Muscle layer of colon (tissue), 2 donors: Measurements from ENCODE around the gene IFTAP.

Experiments
- H3K27ac ChIP-seq: one replicate; pipeline ENCODE4 v1.7.0; 2013; ENCODE audit warnings: low read depth, mild to moderate bottlenecking, low read length, moderate library complexity
- H3K27me3 ChIP-seq, 2 donors: one replicate each; pipeline ENCODE4 v1.7.0; 2013; ENCODE audit warnings: low read length in 2 of 2, mild to moderate bottlenecking in 2 of 2; ENCODE audit not compliant: insufficient read depth in 2 of 2, control insufficient read depth in 1 of 2
- H3K36me3 ChIP-seq: one replicate; pipeline ENCODE4 v1.7.0; 2013; ENCODE audit warnings: mild to moderate bottlenecking, low read length; ENCODE audit not compliant: insufficient read depth
- H3K4me1 ChIP-seq: one replicate; pipeline ENCODE4 v1.7.0; 2013; ENCODE audit warnings: mild to moderate bottlenecking, low read length; ENCODE audit not compliant: insufficient read depth
- H3K4me3 ChIP-seq, 2 donors: one replicate each; pipeline ENCODE4 v1.7.0; 2013; ENCODE audit warnings: low read length in 2 of 2, low read depth in 1 of 2, mild to moderate bottlenecking in 1 of 2, moderate library complexity in 1 of 2
- H3K9ac ChIP-seq: one replicate; pipeline ENCODE4 v1.7.0; 2013; ENCODE audit warnings: low read length
- H3K9me3 ChIP-seq: one replicate; pipeline ENCODE4 v1.7.0; 2013; ENCODE audit warnings: mild to moderate bottlenecking, low read length
- donor health status: abdominal sarcoma.
- donor health status: Adenocarcinoma of cecum.

IFTAP gene

DNA sequence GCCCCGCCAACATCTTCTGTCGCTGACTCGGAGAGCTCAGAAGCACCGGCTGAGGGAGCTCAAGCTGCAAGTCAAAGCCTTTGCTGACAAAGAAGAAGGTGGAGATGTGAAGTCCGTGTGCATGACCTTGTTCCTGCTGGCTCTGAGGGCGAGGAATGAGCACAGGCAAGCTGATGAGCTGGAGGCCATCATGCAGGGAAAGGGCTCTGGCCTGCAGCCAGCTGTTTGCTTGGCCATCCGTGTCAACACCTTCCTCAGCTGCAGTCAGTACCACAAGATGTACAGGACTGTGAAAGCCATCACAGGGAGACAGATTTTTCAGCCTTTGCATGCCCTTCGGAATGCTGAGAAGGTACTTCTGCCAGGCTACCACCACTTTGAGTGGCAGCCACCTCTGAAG is 19.8 kb upstream of the IFTAP start:
- H3K4me3 ChIP-seq = no peak overlapping the region
- H3K36me3 ChIP-seq = no peaks in the 10 kb centered on the region
- H3K9ac ChIP-seq = no peak overlapping the region

DNA sequence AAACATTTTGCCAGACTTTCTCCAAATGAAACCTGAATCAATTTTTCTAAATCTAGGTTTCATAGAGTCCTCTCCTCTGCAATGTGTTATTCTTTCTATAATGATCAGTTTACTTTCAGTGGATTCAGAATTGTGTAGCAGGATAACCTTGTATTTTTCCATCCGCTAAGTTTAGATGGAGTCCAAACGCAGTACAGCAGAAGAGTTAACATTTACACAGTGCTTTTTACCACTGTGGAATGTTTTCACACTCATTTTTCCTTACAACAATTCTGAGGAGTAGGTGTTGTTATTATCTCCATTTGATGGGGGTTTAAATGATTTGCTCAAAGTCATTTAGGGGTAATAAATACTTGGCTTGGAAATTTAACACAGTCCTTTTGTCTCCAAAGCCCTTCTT is 16.9 kb upstream of the IFTAP start:
- Histone ChIP-seq H3K4me3 (no peak overlapping the region), H3K36me3 (no peaks in the 10 kb centered on the region), H3K4me1 (peaks cover 11% of the 10 kb centered on the region), H3K27me3 (no peaks in the 10 kb centered on the region), H3K9me3 (no peaks in the 10 kb centered on the region), H3K9ac (no peak overlapping the region), H3K27ac (peak overlapping the region; percentile 8)

More for the DNA sequence above, 19.8 kb upstream of the IFTAP start:
- no peak overlapping the region for H3K27ac ChIP-seq
- no peaks in the 10 kb centered on the region for H3K9me3 ChIP-seq
- peaks cover 11% of the 10 kb centered on the region for H3K4me1 ChIP-seq
- no peaks in the 10 kb centered on the region for H3K27me3 ChIP-seq

DNA sequence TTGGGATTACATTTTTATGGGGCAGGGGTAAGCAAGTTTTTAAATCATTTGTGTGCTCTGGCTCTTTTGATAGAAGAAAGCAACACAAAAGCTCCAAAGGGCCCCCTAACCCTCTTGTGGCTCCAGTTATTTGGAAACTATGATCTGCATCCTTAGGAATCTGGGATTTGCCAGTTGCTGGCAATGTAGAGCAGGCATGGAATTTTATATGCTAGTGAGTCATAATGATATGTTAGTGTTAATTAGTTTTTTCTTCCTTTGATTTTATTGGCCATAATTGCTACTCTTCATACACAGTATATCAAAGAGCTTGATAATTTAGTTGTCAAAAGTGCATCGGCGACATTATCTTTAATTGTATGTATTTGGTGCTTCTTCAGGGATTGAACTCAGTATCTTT is 16.4 kb upstream of the IFTAP start:
- H3K4me1 ChIP-seq = peaks cover 11% of the 10 kb centered on the region
- no peaks in the 10 kb centered on the region for H3K27me3 ChIP-seq
- H3K27ac ChIP-seq = peak overlapping the region; percentile 8
- H3K9me3 ChIP-seq = no peaks in the 10 kb centered on the region
- no peak overlapping the region for H3K9ac ChIP-seq
- no peak overlapping the region for H3K4me3 ChIP-seq
- H3K36me3 ChIP-seq = no peaks in the 10 kb centered on the region

DNA sequence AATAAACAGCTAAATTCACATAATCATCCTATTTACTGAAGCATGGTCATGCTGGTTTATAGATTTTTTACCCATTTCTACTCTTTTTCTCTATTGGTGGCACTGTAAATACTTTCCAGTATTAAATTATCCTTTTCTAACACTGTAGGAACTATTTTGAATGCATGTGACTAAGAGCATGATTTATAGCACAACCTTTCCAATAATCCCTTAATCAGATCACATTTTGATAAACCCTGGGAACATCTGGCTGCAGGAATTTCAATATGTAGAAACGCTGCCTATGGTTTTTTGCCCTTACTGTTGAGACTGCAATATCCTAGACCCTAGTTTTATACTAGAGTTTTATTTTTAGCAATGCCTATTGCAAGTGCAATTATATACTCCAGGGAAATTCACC is 15.8 kb upstream of the IFTAP start:
- peaks cover 11% of the 10 kb centered on the region for H3K4me1 ChIP-seq
- no peak overlapping the region for H3K9ac ChIP-seq
- no peaks in the 10 kb centered on the region for H3K27me3 ChIP-seq
- no peaks in the 10 kb centered on the region for H3K9me3 ChIP-seq
- no peaks in the 10 kb centered on the region for H3K36me3 ChIP-seq
- H3K27ac ChIP-seq = no peak overlapping the region
- no peak overlapping the region for H3K4me3 ChIP-seq

DNA sequence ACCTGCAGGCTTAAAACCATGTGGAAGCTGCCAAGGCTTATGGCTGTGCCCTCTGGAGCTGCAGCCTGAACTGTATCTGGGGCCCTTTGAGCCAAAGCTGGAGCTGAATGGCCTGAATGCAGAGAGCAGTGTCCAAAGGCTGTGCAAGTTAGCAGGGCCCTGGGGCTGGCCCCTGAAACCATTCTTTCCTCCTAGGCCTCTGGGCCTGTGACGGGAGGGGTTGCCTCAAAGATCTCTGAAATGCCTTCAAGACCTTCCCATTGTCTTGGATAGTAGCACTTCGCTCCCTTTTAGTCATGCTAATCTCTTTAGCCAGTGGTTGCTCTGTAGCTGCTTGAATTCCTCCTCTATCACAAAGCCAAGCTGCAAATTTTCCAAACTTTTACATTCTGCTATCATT is 12.8 kb upstream of the IFTAP start:
- Histone ChIP-seq H3K27ac (no peak overlapping the region), H3K27me3 (no peaks in the 10 kb centered on the region), H3K36me3 (no peaks in the 10 kb centered on the region), H3K4me1 (peaks cover 11% of the 10 kb centered on the region), H3K9me3 (no peaks in the 10 kb centered on the region), H3K9ac (no peak overlapping the region), H3K4me3 (no peak overlapping the region)

DNA sequence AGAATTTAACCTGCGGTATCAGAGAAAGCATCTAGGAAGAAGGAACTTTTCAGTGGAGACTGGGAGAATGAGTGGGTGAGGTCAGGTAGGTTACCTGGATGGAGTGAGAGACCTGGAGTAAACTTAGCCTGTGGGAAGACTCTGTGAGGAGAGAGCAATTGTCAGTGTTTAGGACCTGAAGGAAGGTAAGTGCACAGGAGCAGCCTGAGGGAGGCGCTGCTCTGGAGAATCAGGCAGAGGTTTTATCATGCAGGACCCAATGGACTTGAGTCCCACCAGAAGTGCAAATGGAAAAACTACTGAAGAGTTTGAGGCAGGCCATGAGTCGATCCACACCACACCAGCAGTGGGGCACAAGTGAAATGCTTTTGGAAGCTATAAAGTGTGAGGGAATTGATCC is 10.6 kb upstream of the IFTAP start:
- H3K27ac ChIP-seq = no peak overlapping the region
- no peaks in the 10 kb centered on the region for H3K36me3 ChIP-seq
- H3K4me1 ChIP-seq = no peaks in the 10 kb centered on the region
- H3K27me3 ChIP-seq = no peaks in the 10 kb centered on the region
- no peak overlapping the region for H3K9ac ChIP-seq
- no peaks in the 10 kb centered on the region for H3K9me3 ChIP-seq
- no peak overlapping the region for H3K4me3 ChIP-seq

DNA sequence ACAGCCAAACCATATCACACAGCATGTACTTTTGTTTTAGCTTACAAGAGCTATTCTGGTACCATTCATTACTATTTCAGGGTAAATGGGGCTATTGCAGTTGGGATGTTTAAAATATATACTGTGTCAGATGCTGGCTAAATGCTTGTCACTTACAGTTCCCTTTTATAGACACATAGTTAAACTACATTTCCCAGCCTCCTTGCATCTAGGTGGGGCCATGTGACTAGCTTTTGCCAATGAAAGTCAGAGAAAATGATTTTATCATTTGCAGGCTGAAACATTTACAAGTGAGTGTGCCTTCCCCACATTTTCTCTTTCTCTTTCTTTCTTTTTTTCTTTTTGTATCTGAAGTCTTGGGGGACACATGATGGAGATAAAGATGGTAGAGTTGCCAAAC is 7.8 kb upstream of the IFTAP start:
- Histone ChIP-seq H3K4me3 (no peak overlapping the region), H3K27me3 (no peaks in the 10 kb centered on the region), H3K27ac (no peak overlapping the region), H3K4me1 (no peaks in the 10 kb centered on the region), H3K36me3 (no peaks in the 10 kb centered on the region), H3K9ac (no peak overlapping the region), H3K9me3 (no peaks in the 10 kb centered on the region)

DNA sequence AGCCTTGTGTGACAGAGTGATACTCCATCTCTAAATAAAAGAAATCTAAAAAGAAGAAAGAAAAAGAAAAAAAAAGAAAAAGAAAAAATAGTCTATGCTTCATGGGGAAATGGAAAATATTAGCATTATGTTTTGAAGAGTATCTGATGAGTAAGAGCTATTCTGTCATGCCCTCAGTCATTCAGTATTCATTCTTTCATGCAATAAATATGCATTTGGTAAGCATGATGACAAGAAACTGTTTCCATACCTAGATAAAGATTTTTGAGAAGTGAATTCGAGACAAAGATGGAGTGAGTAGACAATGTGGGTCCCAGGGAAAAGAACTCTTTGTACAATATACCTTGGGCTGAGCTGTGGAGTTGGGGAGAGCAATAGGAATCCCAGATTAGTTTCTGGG is 6.2 kb upstream of the IFTAP start:
- Histone ChIP-seq H3K27ac (no peak overlapping the region), H3K36me3 (no peaks in the 10 kb centered on the region), H3K9ac (no peak overlapping the region), H3K4me3 (no peak overlapping the region), H3K9me3 (no peaks in the 10 kb centered on the region), H3K4me1 (no peaks in the 10 kb centered on the region), H3K27me3 (no peaks in the 10 kb centered on the region)

DNA sequence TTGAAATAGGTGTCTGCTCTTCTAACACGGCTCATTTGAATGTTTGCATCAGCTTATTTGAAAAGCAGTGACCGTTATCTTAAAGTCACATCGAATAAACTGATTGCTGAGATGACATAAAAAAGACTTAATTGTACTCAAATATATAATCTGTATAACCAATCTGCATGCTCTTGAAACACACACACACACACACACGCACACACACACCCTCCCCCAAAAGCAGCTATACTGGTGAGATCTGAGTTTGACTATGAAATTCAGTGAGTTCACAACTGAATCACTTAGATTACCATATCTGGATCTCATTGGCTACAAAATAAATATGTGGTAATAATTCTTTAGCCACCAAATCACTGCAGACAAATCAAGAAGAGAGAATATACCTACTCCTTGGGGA is 3.8 kb upstream of the IFTAP start:
- Histone ChIP-seq H3K4me3 (no peak overlapping the region), H3K27me3 (no peaks in the 10 kb centered on the region), H3K36me3 (no peaks in the 10 kb centered on the region), H3K9ac (no peak overlapping the region), H3K9me3 (no peaks in the 10 kb centered on the region), H3K27ac (no peak overlapping the region), H3K4me1 (peaks cover 5% of the 10 kb centered on the region)

DNA sequence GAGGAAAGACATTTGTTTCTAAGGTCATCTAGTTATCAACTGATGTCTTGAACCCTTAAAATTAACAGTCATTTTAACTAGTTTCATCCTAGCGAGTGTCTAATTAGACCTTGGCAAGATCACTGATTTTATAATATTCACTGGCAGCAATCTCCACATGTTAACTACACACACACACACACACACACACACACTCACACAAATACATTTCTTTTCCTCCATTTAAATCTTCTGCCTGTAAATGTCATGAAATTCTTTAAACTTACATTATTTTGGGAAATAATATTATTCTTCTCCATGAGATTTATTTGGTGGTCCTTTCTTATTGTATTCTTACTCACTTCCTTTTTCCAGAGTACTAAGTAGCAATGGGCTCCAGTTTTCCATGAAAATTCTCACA is 2.9 kb upstream of the IFTAP start:
- no peaks in the 10 kb centered on the region for H3K27me3 ChIP-seq
- no peak overlapping the region for H3K4me3 ChIP-seq
- H3K36me3 ChIP-seq = no peaks in the 10 kb centered on the region
- H3K27ac ChIP-seq = no peak overlapping the region
- H3K9ac ChIP-seq = no peak overlapping the region
- no peaks in the 10 kb centered on the region for H3K9me3 ChIP-seq
- peaks cover 14% of the 10 kb centered on the region for H3K4me1 ChIP-seq

DNA sequence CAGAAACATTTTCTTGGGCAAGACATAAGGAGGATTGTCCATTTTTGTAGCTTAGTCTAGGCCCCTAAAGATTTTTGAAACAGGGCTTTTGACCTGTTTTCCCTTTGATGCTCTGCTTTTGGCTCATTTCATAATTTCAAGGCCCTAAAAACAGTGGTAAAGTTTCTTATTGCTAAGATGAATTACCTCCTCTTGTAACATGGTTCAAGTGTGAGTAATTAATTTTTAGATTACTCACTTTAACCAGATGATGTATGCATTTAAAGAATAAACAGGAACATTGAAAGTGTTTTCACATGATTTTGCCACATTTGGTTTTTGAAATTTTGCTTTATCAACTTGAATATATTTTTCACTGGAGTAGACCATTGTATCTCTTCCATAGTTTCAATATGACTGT is 2.6 kb downstream of the IFTAP start:
- peaks cover 15% of the 10 kb centered on the region for H3K4me1 ChIP-seq
- H3K27ac ChIP-seq = no peak overlapping the region
- H3K4me3 ChIP-seq = no peak overlapping the region
- no peak overlapping the region for H3K9ac ChIP-seq
- no peaks in the 10 kb centered on the region for H3K9me3 ChIP-seq
- no peaks in the 10 kb centered on the region for H3K27me3 ChIP-seq
- H3K36me3 ChIP-seq = no peaks in the 10 kb centered on the region

DNA sequence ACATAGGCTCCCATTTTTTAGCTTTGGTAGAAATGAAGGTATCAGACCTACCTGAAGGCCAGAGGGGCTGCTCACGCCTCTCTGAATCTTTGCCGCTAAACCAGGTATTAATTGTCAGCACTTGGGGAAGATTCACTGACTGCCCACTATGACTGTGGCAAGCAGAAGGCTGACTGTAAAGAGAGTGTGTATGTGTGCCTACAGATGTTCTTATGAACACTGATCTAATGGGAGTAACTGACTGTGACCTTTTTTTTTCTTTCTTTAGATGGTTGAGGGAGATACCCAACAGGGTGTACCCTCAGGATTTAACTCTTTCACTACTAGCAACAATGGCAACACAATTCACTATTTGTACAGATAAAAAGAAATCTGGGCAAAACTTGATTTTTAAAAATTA is 3.7 kb downstream of the IFTAP start, which contains the start of gene RAG2:
Gene RAG2, minus strand, starts transcription at position 186 of the 400 bp plus-strand sequence. CDS start 4,068 bp downstream, outside the sequence.
- H3K27me3 ChIP-seq = no peaks in the 10 kb centered on the region
- no peaks in the 10 kb centered on the region for H3K36me3 ChIP-seq

More for the DNA sequence above, 3.7 kb downstream of the IFTAP start, which contains the start of gene RAG2:
- no peak within 1 kb of the TSS for H3K27ac ChIP-seq
- H3K4me1 ChIP-seq = peaks cover 15% of the 10 kb centered on the region
- H3K9me3 ChIP-seq = no peaks in the 10 kb centered on the region
- no peak within 1 kb of the TSS for H3K9ac ChIP-seq
- H3K4me3 ChIP-seq = no peak within 1 kb of the TSS
